ENCODE results near the gene ANO1.

Gene ANO1

GRCh38 chr11:70119502-70119901 is 41.4 kb downstream of the ANO1 start:
- no peaks in the 10 kb centered on the region for H3K36me3 ChIP-seq (ENCODE audit: control insufficient read depth, insufficient read depth, low read length)
- H3K27me3 ChIP-seq (ENCODE audit: control insufficient read depth, insufficient read depth, low read length): no peaks in the 10 kb centered on the region
- H3K9ac ChIP-seq (ENCODE audit: low read length): no peak overlapping the region
- H3K4me3 ChIP-seq (ENCODE audit: low read length): no peak overlapping the region
- H3K27ac ChIP-seq (ENCODE audit: low read depth, low read length): no peak overlapping the region
- H3K4me1 ChIP-seq (ENCODE audit: control insufficient read depth, insufficient read depth, low read length): peaks cover 1% of the 10 kb centered on the region

- no peak overlapping the region for H3K9ac ChIP-seq (ENCODE audit: low read length)
- H3K4me1 ChIP-seq (ENCODE audit: control insufficient read depth, insufficient read depth, low read length): peaks cover 2% of the 10 kb centered on the region
- H3K27ac ChIP-seq (ENCODE audit: low read depth, low read length): no peak overlapping the region
- H3K36me3 ChIP-seq (ENCODE audit: control insufficient read depth, insufficient read depth, low read length): no peaks in the 10 kb centered on the region
- no peaks in the 10 kb centered on the region for H3K27me3 ChIP-seq (ENCODE audit: control insufficient read depth, insufficient read depth, low read length)
- H3K4me3 ChIP-seq (ENCODE audit: low read length): no peak overlapping the region
Measured at GRCh38 chr11:70120674-70121073, 42.6 kb downstream of the ANO1 start.

GRCh38 chr11:70122490-70123198 is 44.5 kb downstream of the ANO1 start:
- no peaks in the 10 kb centered on the region for H3K36me3 ChIP-seq (ENCODE audit: control insufficient read depth, insufficient read depth, low read length)
- no peak overlapping the region for H3K9ac ChIP-seq (ENCODE audit: low read length)
- H3K27ac ChIP-seq (ENCODE audit: low read depth, low read length): no peak overlapping the region
- no peaks in the 10 kb centered on the region for H3K27me3 ChIP-seq (ENCODE audit: control insufficient read depth, insufficient read depth, low read length)
- H3K4me1 ChIP-seq (ENCODE audit: control insufficient read depth, insufficient read depth, low read length): peaks cover 2% of the 10 kb centered on the region
- no peak overlapping the region for H3K4me3 ChIP-seq (ENCODE audit: low read length)

GRCh38 chr11:70123711-70124110 is 45.6 kb downstream of the ANO1 start:
- Histone ChIP-seq H3K9ac (ENCODE audit: low read length) (no peak overlapping the region), H3K4me3 (ENCODE audit: low read length) (no peak overlapping the region), H3K27ac (ENCODE audit: low read depth, low read length) (no peak overlapping the region), H3K27me3 (ENCODE audit: control insufficient read depth, insufficient read depth, low read length) (no peaks in the 10 kb centered on the region), H3K36me3 (ENCODE audit: control insufficient read depth, insufficient read depth, low read length) (no peaks in the 10 kb centered on the region), H3K4me1 (ENCODE audit: control insufficient read depth, insufficient read depth, low read length) (peaks cover 2% of the 10 kb centered on the region)

- Histone ChIP-seq H3K4me1 (ENCODE audit: control insufficient read depth, insufficient read depth, low read length) (peaks cover 2% of the 10 kb centered on the region), H3K4me3 (ENCODE audit: low read length) (no peak overlapping the region), H3K9ac (ENCODE audit: low read length) (no peak overlapping the region), H3K36me3 (ENCODE audit: control insufficient read depth, insufficient read depth, low read length) (no peaks in the 10 kb centered on the region), H3K27ac (ENCODE audit: low read depth, low read length) (no peak overlapping the region), H3K27me3 (ENCODE audit: control insufficient read depth, insufficient read depth, low read length) (no peaks in the 10 kb centered on the region)
Measured at GRCh38 chr11:70124321-70125000, 46.3 kb downstream of the ANO1 start.

DNA sequence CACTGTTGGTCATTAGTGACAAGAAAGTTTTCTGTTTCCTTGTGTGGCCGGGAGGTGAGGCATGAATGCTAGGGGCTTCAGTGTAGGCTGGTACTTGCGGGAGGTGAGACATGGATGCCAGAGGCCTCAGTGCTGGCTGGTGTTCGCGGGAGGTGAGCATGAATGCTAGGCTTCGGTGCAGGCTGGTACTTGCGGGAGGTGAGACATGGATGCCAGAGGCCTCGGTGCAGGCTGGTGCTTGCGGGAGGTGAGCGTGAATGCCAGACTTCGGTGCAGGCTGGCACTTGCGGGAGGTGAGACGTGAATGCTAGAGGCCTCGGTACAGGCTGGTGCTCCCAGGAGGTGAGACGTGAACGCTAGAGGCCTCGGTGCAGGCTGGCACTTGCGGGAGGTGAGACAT is 48.4 kb downstream of the ANO1 start:
- H3K4me1 ChIP-seq (ENCODE audit: control insufficient read depth, insufficient read depth, low read length): peaks cover 2% of the 10 kb centered on the region
- H3K27ac ChIP-seq (ENCODE audit: low read depth, low read length): no peak overlapping the region
- H3K9ac ChIP-seq (ENCODE audit: low read length): no peak overlapping the region
- no peak overlapping the region for H3K4me3 ChIP-seq (ENCODE audit: low read length)
- H3K36me3 ChIP-seq (ENCODE audit: control insufficient read depth, insufficient read depth, low read length): no peaks in the 10 kb centered on the region
- no peaks in the 10 kb centered on the region for H3K27me3 ChIP-seq (ENCODE audit: control insufficient read depth, insufficient read depth, low read length)

GRCh38 chr11:70127653-70128434 is 49.7 kb downstream of the ANO1 start:
- no peak overlapping the region for H3K27ac ChIP-seq (ENCODE audit: low read depth, low read length)
- no peak overlapping the region for H3K9ac ChIP-seq (ENCODE audit: low read length)
- H3K4me3 ChIP-seq (ENCODE audit: low read length): no peak overlapping the region
- H3K36me3 ChIP-seq (ENCODE audit: control insufficient read depth, insufficient read depth, low read length): no peaks in the 10 kb centered on the region
- H3K4me1 ChIP-seq (ENCODE audit: control insufficient read depth, insufficient read depth, low read length): peaks cover 2% of the 10 kb centered on the region
- no peaks in the 10 kb centered on the region for H3K27me3 ChIP-seq (ENCODE audit: control insufficient read depth, insufficient read depth, low read length)

DNA sequence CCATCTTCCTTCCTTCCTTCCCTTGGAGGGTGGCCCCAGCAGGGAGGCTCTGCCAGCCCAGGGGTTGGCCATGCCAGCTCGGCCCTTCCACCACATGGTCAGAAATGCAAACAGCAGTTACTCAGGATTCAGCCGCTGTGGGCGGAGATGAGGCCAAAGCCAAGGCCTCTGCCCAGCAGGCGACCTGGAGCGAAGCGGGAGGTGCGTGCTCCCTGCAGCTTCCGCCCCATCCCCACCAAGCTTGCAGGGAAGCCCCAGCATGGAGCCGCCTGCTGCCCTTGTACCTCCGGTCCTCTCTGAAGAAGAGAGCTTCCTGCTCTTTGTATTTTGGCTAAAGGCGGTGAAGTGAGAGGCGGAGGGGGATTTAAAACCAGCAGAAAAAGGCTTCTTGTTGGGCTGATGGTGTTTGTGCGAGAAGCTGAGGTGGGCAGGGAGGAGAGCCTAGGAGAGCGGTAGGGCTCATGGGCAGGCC is 50.4 kb downstream of the ANO1 start:
- peaks cover 2% of the 10 kb centered on the region for H3K4me1 ChIP-seq (ENCODE audit: control insufficient read depth, insufficient read depth, low read length)
- H3K36me3 ChIP-seq (ENCODE audit: control insufficient read depth, insufficient read depth, low read length): no peaks in the 10 kb centered on the region
- no peak overlapping the region for H3K9ac ChIP-seq (ENCODE audit: low read length)
- H3K27me3 ChIP-seq (ENCODE audit: control insufficient read depth, insufficient read depth, low read length): no peaks in the 10 kb centered on the region
- H3K4me3 ChIP-seq (ENCODE audit: low read length): no peak overlapping the region
- no peak overlapping the region for H3K27ac ChIP-seq (ENCODE audit: low read depth, low read length)

DNA sequence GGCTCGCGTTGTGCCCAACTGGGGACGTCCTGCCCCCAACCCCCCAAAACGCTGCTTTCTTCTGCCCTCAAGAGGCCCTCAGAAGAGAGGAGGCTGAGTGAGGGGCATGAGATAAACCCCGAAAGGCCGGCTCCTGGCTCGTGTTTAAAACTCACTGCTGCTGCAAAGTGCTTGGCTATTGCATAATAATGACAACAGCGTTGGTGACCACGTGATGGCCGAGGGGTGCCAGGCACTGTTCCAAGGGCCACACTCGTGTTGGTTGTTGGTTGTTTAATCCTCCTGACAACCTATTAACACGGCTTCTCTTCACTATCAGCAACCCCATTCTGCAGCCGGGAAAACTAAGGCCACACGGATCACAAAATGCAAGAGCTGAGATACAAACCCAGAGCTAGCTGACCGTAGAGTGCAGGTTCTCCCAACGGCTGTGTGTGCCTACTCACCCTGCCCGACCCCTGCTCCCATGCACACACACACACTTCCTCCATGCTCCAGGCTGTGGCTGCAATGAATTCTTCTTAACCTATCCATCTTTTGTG is 51.0 kb downstream of the ANO1 start:
- Histone ChIP-seq H3K27ac (ENCODE audit: low read depth, low read length) (no peak overlapping the region), H3K4me3 (ENCODE audit: low read length) (no peak overlapping the region), H3K4me1 (ENCODE audit: control insufficient read depth, insufficient read depth, low read length) (peaks cover 2% of the 10 kb centered on the region), H3K36me3 (ENCODE audit: control insufficient read depth, insufficient read depth, low read length) (no peaks in the 10 kb centered on the region), H3K27me3 (ENCODE audit: control insufficient read depth, insufficient read depth, low read length) (no peaks in the 10 kb centered on the region), H3K9ac (ENCODE audit: low read length) (no peak overlapping the region)

DNA sequence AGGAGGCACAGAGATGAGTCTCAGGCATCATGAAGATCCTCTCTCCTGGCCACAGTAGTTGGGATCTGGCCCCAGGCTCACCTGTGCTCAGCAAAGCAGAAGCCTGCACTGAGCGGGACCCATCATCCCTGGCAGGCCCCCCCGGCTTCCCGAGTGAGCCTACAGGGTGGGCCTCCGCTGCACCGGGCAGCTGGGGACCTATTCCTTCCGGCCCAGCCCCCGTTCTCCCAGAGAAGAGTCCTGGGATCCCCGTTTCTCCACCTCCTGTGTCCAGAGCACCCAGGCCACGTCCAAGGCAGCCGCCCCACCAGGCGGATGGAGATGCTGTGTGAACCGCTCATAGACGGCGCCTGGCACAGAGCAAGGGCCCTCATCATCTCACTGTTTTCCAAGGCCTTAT is 52.5 kb downstream of the ANO1 start:
- Histone ChIP-seq H3K9ac (ENCODE audit: low read length) (no peak overlapping the region), H3K27ac (ENCODE audit: low read depth, low read length) (no peak overlapping the region), H3K4me1 (ENCODE audit: control insufficient read depth, insufficient read depth, low read length) (no peaks in the 10 kb centered on the region), H3K27me3 (ENCODE audit: control insufficient read depth, insufficient read depth, low read length) (no peaks in the 10 kb centered on the region), H3K36me3 (ENCODE audit: control insufficient read depth, insufficient read depth, low read length) (no peaks in the 10 kb centered on the region), H3K4me3 (ENCODE audit: low read length) (no peak overlapping the region)

DNA sequence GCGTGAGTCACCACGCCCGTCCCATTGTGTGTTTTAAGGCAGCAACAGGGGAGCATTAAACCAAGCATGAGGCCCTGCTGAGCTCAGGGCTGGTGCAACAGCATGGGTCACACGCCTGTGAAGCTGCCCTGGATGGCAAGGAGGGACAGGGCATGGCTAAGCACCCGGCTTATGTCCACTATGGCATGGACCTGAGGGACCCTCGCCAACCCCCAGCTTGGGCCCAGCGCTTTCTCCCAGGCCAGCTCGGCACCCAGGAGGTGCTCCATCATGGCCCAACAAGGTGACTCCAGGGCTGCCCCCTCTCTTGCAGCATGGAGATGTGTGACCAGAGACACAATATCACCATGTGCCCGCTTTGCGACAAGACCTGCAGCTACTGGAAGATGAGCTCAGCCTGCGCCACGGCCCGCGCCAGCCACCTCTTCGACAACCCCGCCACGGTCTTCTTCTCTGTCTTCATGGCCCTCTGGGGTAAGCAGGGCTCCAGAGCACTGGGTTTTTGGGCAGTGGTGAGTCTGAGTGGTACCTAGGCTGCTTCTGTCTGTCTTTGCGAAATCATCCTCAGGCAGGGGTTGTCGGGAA is 53.6 kb downstream of the ANO1 start:
- no peaks in the 10 kb centered on the region for H3K4me1 ChIP-seq (ENCODE audit: control insufficient read depth, insufficient read depth, low read length)
- no peak overlapping the region for H3K27ac ChIP-seq (ENCODE audit: low read depth, low read length)

DNA sequence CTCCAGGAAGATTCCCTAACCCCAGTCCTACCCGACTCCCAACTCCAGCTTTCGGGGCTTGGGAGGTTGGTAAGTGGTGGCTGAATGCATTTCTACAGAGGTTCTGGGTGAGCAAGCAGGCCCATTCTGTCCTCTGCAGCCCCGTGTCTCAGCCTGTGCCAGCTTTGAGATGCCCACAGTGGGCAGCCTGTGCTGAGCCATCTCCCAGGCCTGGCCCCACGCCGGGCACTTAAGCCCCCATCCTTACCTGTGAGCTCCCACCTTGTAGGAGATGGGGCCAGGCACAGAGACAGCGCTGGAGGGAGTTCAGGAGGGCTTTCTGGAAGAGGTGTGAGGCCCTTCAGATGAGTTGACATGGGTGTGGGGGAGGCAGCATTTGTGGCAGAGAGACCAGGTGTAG is 54.5 kb downstream of the ANO1 start:
- Histone ChIP-seq H3K27ac (ENCODE audit: low read depth, low read length) (no peak overlapping the region), H3K9ac (ENCODE audit: low read length) (no peak overlapping the region), H3K36me3 (ENCODE audit: control insufficient read depth, insufficient read depth, low read length) (no peaks in the 10 kb centered on the region), H3K4me3 (ENCODE audit: low read length) (no peak overlapping the region), H3K4me1 (ENCODE audit: control insufficient read depth, insufficient read depth, low read length) (no peaks in the 10 kb centered on the region), H3K27me3 (ENCODE audit: control insufficient read depth, insufficient read depth, low read length) (no peaks in the 10 kb centered on the region)

More for the DNA sequence above, 53.6 kb downstream of the ANO1 start:
- no peak overlapping the region for H3K4me3 ChIP-seq (ENCODE audit: low read length)
- H3K27me3 ChIP-seq (ENCODE audit: control insufficient read depth, insufficient read depth, low read length): no peaks in the 10 kb centered on the region
- H3K9ac ChIP-seq (ENCODE audit: low read length): no peak overlapping the region
- H3K36me3 ChIP-seq (ENCODE audit: control insufficient read depth, insufficient read depth, low read length): no peaks in the 10 kb centered on the region

Data from rectal smooth muscle tissue (tissue), 1 donor.